Stimulated activated CD8-positive, alpha-beta memory T cell treated with anti-CD3 and anti-CD28 coated beads, Interleukin-4, amount 100 ng/mL, for 4 hours (primary cell): ENCODE measurements around the gene NOTCH1.

Experiments
- DNase-seq, 2 donors: peaks; one replicate each; pipeline ENCODE4 v3.0.0-alpha.2; 2020; ENCODE audit warnings: low read depth in 2 of 2, low spot score in 1 of 2

Gene NOTCH1

GRCh38 chr9:136466155-136466541 is 79.7 kb downstream of the NOTCH1 start:
- DNase-seq: no peak

DNA sequence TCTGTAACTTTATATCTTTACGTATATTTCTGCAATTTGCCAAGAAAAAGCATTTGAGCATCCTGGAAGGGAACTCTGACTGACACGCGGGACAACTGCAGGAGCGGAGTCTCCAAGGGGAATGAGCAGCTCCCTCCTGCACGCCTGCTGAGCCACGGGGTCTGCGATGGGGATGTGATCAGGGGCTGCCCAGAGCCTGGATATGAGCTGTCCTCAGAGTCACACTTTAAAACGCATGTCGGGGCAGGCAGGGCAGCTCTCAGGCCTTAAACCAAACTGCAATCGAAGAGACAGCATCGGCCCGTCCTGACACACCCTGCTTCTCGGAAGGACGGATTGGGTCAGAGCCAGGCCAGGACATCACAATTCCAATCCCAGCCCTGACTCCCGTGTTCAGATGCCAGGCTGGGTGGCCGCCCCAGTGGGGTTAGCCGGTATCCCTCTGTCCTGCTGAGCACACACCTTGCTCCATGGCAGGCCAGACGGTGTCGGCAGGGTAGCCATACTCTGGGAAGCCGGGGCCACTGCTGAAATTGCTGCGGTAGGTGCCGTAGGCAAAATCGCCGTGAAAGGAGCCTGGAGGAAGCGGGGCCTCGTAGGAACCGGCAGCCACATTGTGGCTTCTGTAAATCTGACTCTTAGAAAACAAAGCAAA is 80.2 kb downstream of the NOTCH1 start:
- DNase-seq: no peak

- no peak for DNase-seq
These were observed 81.6 kb downstream of the NOTCH1 start for GRCh38 chr9:136464241-136464640.

DNA sequence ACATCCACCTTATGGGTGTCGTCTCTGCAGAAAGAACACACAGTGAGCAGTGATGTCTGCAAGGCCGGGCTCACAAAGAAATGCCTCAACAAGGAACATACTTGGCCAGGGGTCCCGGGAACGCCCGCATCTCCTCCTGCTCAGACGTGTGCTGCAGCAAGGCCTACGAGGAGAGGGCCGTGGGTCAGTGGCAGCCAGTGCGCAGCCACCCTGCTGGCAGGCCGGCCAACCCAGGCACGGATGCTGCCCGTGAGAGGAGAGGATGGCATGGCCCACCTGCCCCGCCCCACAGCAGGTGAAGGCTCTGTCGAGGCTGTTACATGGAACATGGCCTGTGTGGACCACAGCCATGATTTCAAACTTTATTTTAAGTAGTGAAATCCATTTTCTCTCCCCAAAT is 82.3 kb downstream of the NOTCH1 start:
- no peak for DNase-seq

DNA sequence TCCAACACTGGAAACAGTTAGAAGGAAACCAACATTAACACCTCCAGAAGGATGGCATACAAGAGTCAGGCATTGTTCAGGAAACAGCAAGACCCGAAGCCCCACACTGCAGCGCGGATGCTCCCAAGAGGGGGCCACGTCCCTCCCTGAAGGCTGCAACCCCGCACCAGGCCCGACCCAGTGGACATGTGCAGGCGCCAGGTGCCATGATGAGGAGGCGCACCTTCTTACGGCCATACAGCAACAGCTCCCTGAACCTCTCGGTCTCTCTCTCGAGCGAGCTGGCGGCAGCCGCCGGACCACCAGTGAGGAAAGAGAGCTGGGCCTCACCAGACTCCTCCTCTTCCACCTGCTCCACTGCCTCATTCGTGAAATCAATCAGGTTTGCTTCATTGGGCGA is 83.2 kb downstream of the NOTCH1 start:
- no peak for DNase-seq

- no peak for DNase-seq
These were observed 85.0 kb downstream of the NOTCH1 start for GRCh38 chr9:136460772-136461325.

DNA sequence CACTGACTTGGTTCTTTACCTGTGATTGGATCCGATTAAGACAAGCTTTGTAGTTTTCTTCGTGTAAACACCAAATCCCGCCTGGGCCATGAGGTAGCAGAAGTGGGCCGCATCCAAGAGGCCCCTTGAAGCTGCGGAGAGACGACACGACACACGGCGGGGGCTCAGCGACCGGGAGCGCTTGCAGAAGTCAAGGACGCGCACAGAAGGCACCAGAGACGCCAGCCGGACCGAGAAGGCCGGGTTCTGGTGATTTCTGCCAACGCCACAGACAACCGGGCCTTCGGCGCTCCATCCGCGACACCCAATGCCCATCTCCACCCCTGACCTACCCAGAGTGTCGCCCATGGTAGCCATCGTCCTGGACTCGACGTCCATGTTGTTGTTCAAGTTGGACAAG is 86.4 kb downstream of the NOTCH1 start:
- DNase-seq: no peak

DNA sequence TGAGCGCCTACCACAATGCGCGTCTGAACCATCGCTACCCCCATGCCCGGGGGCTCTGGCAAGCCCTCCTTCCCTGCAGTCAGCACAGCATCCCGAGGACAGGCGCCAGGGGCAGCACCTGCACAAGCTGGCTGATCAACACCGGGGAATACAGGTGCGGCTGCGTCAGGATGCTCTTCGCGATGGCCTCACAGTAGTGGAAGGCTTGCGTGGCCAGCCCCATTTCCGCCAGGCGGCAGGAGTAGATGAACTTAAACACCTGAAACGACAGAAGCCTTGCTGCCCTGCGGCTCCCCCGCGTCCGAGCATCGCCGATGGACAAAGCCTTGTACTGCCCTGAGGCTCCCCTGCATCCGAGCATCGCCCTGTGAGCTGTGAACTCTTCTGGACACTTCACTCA is 88.5 kb downstream of the NOTCH1 start:
- no peak for DNase-seq

DNA sequence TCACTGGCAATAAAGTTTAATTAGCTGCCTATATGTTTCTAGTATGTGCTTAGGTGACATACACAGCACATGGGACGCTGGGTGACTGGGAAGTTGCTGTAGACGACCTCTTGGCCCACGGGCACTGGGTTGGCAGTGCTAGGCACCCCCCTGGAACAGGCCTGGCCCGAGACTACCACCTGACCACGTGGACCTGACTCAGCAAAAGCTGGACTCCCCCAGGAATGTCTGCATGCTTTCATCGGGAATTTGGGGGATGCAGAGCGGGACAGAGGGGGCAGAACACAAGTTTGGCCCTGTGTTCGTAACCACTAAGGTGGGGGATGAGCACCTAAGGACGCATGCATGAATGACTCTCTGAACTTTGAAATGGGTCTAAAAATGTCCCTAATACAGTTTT is 89.6 kb downstream of the NOTCH1 start:
- DNase-seq: no peak

- no peak for DNase-seq
These were observed 90.5 kb downstream of the NOTCH1 start for GRCh38 chr9:136455043-136456002.

GRCh38 chr9:136454026-136454796 is 91.6 kb downstream of the NOTCH1 start:
- no peak for DNase-seq

DNA sequence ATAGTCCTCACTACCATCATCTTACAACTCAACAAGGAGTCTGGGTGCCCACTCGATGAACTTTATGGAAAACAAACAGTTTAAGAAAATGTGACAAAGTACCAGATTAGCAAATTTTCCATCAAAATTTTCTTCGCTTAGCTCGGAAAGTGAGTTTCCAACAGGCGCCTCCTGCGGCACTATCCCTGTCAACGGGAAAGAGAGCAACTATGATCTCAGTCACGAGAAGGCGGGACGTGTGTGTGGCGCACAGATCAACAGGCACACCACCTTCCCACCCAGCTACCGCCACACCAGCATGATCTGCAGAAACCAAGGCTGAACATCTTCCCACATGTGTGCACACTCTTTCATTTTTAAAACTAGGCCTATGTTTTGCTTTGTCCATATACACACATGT is 92.5 kb downstream of the NOTCH1 start:
- no peak for DNase-seq

GRCh38 chr9:136451221-136451877 is 94.5 kb downstream of the NOTCH1 start:
- no peak for DNase-seq

GRCh38 chr9:136448655-136449054 is 97.2 kb downstream of the NOTCH1 start:
- no peak for DNase-seq

- no peak for DNase-seq
These were observed 98.6 kb downstream of the NOTCH1 start for GRCh38 chr9:136447173-136447778.

GRCh38 chr9:136445799-136446198 is 100.0 kb downstream of the NOTCH1 start:
- DNase-seq: no peak
